IMR-90 (cell line): ENCODE measurements around the gene S1PR5.
"Not testable (repeated sequence)": the region's sequence is repeated elsewhere in the genome, so short reads cannot be mapped to it uniquely, and the experiment has no call there.

Source experiments
- CEBPB ChIP-seq: IDR thresholded peaks from 2 replicates; pipeline ENCODE4 v1.6.1; 2012; ENCODE audit warnings: low read depth, low read length, improper control_type of control experiment
- CTCF ChIP-seq: conservative IDR thresholded peaks from 2 replicates; pipeline ENCODE4 v1.5.1; 2012; ENCODE audit warnings: mild to moderate bottlenecking, low read depth, low read length, improper control_type of control experiment
- POLR2A ChIP-seq: IDR thresholded peaks from 2 replicates; pipeline ENCODE4 v1.6.1; 2012; ENCODE audit warnings: mild to moderate bottlenecking, low read depth, low read length
- RFX5 ChIP-seq: IDR thresholded peaks from 2 replicates; pipeline ENCODE4 v1.8.0; 2012; ENCODE audit warnings: low read depth, mild to moderate bottlenecking, low read length, moderate library complexity
- USF2 ChIP-seq: fragments of 150-350 bp; IDR thresholded peaks from 2 replicates; pipeline ENCODE4 v1.6.1; 2017; ENCODE audit warnings: mild to moderate bottlenecking, antibody characterized with exemption, low read length, low read depth

- TF ChIP-seq RFX5, CTCF, USF2, POLR2A, CEBPB: not testable (repeated sequence)
These were observed 21.8 kb upstream of the S1PR5 start for GRCh38 chr19:10539016-10539415.
